H54 (cell line): Measurements from ENCODE around the gene PPP1R3C.

ENCODE experiments used
- DNase-seq: peaks from one replicate; pipeline ENCODE4 v3.0.0; 2011; ENCODE audit warnings: low spot score, mixed read lengths; ENCODE audit not compliant: insufficient read length
- FAIRE-seq: peaks from 3 replicates; lab custom pipeline; 2011; peaks lifted over from hg19 to GRCh38; lab: Jason Lieb, UNC
- POLR2A ChIP-seq: IDR thresholded peaks from 2 replicates; pipeline ENCODE4 v1.6.1; 2011; ENCODE audit warnings: low read depth, mild to moderate bottlenecking, low read length

PPP1R3C gene

DNA sequence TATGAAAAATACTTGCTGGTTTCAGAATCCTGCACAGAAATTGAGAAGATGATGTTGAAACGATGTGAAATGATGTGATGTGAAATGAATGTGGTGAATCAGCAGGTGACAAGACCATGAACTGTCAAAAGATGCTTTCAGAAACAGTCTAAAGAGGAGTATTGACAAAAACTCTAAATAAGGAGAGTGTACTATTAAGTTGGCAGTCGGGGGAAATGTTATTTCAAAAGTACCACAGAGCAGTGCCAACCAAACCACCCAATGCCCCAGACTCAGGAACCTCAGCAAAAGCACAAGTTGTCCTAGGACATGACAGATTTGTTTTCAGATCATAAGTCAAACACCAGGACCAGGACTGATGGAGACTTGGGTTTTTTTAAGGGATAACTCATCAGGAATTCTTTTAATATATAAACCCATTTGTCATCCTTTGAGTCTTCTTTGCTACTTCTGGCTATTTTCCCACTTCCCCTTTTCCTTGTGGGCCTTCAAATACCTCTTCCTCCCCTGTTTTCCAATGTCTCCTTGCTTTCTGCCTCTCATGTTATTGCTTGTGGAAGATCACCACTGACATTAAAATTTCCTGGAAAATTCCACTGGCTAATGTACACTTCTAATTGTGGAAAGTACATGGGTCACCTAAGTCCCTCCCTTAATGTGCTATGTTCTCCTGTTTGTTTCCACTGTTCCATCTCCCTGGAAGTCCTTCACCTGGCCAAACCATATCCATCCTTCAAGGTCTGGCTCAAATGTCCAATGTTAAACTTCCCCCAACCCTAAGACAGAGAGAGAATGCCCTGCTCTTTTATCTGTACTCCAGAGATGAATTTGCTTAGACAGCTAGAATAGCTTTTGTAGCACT lies 10.2 kb upstream of the PPP1R3C start:
- FAIRE-seq (no peak), DNase-seq (no peak)
- TF ChIP-seq POLR2A, result no peak

- no peak for FAIRE-seq
- no peak for DNase-seq
- no peak for TF ChIP-seq POLR2A
Measured at GRCh38 chr10:91636892-91637291, 4.0 kb upstream of the PPP1R3C start.

DNA sequence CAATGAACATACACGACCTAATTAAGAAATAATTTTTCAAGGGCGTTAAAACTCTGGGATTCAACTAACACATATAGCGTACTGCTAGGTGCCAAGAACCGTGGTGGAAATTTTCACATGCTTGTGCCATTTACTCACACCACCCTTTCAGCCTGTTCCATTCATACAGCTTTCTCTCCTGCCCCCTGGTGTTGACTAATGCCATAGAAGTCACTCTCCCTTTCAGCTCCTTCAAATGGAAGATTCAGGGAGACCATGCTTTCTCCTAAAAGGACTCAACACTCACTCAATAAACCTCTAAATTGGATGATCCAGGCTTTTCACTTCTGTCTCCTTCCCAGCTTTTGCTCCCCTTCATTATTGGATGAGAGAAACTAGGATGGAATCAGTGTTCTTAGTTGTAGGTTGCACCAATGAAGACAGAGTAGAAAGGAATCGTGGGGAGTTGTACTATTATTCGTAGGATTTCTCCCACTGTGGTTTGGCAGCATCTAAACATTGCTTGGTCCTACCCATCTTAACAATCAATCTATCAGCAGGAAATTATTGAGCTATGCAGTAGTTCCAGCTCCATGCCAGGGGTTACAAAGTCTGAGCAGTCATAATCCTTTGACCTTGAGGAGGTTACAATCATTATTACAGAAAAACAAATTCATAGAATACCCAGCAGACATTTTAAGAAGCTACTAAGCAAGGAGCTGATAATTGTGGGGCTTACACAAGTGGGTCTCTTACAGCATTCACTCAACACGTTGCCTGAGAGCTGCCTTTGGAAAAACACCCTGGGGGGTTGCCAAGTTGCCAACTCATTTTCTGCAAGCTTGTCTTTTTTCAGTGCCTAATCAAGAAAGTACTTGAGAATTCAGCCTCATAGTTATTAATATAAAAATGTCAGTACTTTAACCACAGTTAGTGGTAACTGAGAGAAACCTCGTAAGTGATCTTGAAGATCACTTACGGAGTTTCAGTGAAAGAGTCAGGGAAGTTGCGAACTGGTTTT lies 2.8 kb upstream of the PPP1R3C start:
- TF ChIP-seq POLR2A, result no peak
- peak; percentile 47 for DNase-seq
- peak; percentile 90 for FAIRE-seq

GRCh38 chr10:91634898-91635297 lies 2.0 kb upstream of the PPP1R3C start:
- TF ChIP-seq POLR2A, result no peak
- no peak for DNase-seq
- FAIRE-seq, result no peak

DNA sequence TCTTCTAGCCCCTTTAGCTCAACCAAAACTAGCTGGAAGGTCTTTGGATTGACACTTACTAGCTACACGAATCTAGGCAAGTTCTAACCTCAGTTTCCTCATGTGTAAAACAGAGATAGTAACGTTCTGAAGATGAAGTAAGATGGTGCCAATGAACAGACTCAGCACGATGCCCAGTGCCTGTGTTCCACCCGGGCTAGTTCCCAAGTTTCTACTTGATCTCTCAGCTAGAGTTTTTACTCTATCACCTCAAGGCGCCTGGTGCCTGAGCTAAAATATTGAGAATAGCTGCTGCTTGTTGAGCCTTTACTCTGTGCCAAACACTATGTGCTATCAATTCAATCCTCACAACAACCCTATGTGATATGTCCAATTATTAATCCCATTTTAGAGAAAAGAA lies 1.4 kb upstream of the PPP1R3C start:
- FAIRE-seq, result no peak
- no peak for DNase-seq
- no peak for TF ChIP-seq POLR2A

DNA sequence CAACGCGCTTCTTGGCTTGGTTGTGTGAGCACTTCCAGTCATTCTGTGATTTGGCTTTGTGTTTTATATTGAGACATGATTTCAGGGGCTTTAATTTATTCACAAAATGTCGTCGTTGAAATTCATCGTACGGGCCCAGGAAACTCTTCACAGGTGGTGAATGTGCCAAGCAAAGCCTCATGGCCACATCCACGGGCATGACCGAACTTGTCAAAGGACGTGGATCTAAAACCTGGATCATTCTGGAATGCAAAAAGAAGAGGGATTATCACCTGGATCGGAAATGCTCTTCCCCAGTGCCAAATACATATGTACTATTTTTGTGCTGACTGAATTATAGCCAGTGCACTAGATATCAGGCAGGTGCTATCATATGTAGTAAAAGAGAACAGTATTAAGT lies 2.2 kb downstream of the PPP1R3C start:
- DNase-seq (no peak), FAIRE-seq (no peak)
- TF ChIP-seq POLR2A, result no peak

- DNase-seq (no peak), FAIRE-seq (no peak)
- no peak for TF ChIP-seq POLR2A
Measured at GRCh38 chr10:91629715-91630549, 2.9 kb downstream of the PPP1R3C start.

- DNase-seq, result no peak
- no peak for FAIRE-seq
- no peak for TF ChIP-seq POLR2A
Measured at GRCh38 chr10:91628383-91628782, 4.5 kb downstream of the PPP1R3C start.

GRCh38 chr10:91627344-91628102 lies 5.3 kb downstream of the PPP1R3C start:
- FAIRE-seq (no peak), DNase-seq (no peak)
- TF ChIP-seq POLR2A, result no peak

DNA sequence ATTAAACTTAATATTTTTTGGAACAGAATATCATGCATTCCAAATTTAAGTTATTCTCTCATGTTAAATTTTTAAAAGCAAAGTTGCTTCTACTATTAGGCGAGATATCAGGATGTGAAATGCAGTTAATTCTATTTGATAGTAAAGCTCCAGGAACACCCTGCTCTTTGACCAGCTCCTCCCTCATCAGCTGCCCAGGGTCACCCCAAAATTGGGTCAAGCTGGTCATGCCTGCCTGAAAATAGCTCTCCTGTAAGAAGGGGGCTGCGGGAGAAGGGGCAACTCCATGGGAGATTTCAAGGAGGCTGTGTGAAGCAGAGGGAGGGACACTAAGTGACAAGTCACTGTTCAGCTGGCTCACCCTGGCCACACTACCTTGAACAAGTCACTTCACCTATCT lies 5.9 kb downstream of the PPP1R3C start:
- no peak for DNase-seq
- no peak for TF ChIP-seq POLR2A
- FAIRE-seq, result no peak

DNA sequence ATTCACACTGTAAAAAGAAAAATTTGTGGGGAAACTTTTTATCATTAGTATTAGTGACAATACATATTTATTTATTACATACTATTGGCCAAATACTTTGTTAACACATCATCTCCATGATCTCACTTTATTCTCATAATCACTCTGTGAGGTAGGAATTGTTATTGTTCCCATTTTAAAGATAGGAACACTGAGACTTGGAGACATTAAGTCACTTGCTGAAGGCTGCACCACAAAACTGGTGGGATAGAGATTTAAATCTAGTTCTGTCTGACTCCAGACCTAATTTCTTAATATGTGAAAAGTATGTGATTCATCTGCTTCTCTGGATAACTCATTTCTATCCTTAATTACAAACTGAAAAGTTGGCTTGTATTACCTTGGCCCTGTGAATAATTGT lies 8.2 kb downstream of the PPP1R3C start:
- no peak for TF ChIP-seq POLR2A
- no peak for FAIRE-seq
- DNase-seq, result no peak

- DNase-seq, result no peak
- TF ChIP-seq POLR2A, result no peak
- no peak for FAIRE-seq
Measured at GRCh38 chr10:91622601-91623000, 10.3 kb downstream of the PPP1R3C start.
